ENCODE results near the gene C6orf52. TPM values are rescaled to one million over a fixed set of nuclear protein-coding genes. Genes with fewer than 3 reads are reported as not detected.
A peak's percentile ranks its signal among the peaks of the same experiment; 100 is the strongest.

C6orf52 gene
- total and polyA plus RNA-seq, 9 of the 15 experiments (the other 6 are each of a cell fraction or from before 2014, with no cell fraction given), result 6.7 to 37.0 (median 11.1) TPM

DNA sequence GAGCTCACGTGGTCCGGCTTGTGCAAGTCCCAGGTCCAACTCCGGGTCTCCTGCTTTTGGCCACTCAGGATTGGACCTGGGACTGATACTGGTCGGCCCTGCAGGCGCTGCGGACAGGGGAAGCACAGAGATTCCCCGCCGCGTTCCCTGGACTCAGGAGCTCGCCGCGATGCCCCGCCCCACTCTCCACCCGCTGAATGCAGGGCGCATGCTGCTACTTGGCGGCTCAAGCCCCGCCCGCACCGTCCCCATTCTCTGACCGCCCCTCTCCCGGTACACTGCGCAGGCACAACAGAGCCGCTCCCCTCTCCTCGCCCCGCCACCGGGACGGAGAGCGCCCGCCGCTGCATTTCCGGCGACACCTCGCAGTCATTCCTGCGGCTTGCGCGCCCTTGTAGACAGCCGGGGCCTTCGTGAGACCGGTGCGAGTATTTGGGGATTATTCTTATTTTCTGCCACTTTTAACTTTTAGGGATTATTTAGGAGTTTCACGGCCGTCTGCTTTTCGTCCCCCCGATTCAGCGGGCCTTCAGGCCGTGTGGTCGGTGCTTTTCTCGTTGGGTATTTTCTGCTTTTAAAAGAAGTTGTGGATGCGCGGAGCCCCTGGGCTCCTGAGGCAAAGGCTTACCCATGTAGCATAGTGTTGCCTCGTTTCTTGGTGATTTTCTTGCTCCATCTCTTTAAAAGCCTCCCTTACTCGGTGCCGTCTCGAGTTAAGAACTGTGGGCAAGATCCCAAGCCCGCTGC, 28.6 kb upstream of the C6orf52 start, which contains the start of gene TMEM14C (continued):
- TF ChIP-seq REST (IDR thresholded peaks at IDR 0.05; ENCODE audit: borderline replicate concordance), result peak; percentile 66
- no peak; the same call in 1 of the 2 replicates for TF ChIP-seq REST (CRISPR knock-in tag; IDR thresholded peaks at IDR 0.05; ENCODE audit: low read depth)
- TF ChIP-seq, protein P1, sequence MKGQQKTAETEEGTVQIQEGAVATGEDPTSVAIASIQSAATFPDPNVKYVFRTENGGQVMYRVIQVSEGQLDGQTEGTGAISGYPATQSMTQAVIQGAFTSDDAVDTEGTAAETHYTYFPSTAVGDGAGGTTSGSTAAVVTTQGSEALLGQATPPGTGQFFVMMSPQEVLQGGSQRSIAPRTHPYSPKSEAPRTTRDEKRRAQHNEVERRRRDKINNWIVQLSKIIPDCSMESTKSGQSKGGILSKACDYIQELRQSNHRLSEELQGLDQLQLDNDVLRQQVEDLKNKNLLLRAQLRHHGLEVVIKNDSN (CRISPR knock-in tag; IDR thresholded peaks at IDR 0.05), result peak; percentile 96
- TF ChIP-seq SAP30 (IDR thresholded peaks at IDR 0.05; ENCODE audit: borderline replicate concordance, insufficient read depth, low read depth, low read length, poor library complexity, severe bottlenecking), result peak; percentile 39
- TF ChIP-seq FIP1L1 (IDR thresholded peaks at IDR 0.05; ENCODE audit: low read depth, low read length, poor library complexity, severe bottlenecking), result peak; percentile 61
- TF ChIP-seq SNRNP70 (optimal IDR thresholded peaks at IDR 0.05; ENCODE audit: low read depth, low read length), result no peak
- TF ChIP-seq RBM22 (IDR thresholded peaks at IDR 0.05; ENCODE audit: low read depth, low read length, poor library complexity, severe bottlenecking), result no peak
- TF ChIP-seq ZKSCAN1 (IDR thresholded peaks at IDR 0.05; ENCODE audit: low read depth, low read length), result peak; percentile 40
- TF ChIP-seq ESRRA (IDR thresholded peaks at IDR 0.05; ENCODE audit: borderline replicate concordance, low read depth), result peak; percentile 68; the same call in 1 of the 2 replicates
- TF ChIP-seq EZH2 (IDR thresholded peaks at IDR 0.05; ENCODE audit: borderline replicate concordance, low read depth, low read length), result no peak
- peak; percentile 75 for TF ChIP-seq BRD9 (IDR thresholded peaks at IDR 0.05; ENCODE audit: low read depth, partially characterized antibody)
- TF ChIP-seq HDAC2 (IDR thresholded peaks at IDR 0.05), result no peak; the same call in 1 of the 2 replicates
- TF ChIP-seq KLF6 (CRISPR knock-in tag; IDR thresholded peaks at IDR 0.05; ENCODE audit: borderline replicate concordance), result 0 out of 2 replicates have a peak, but pooled peaks have one; percentile 27
- peak; percentile 87 to 96 for TF ChIP-seq MNT (conservative IDR thresholded peaks at IDR 0.05)
- peak; percentile 98 for TF ChIP-seq ZSCAN29 (IDR thresholded peaks at IDR 0.05)
- TF ChIP-seq MYC (IDR thresholded peaks at IDR 0.05; ENCODE audit: low read depth, low read length), result peak; percentile 97
- no peak for TF ChIP-seq MYC (CRISPR knock-in tag; IDR thresholded peaks at IDR 0.05; ENCODE audit: borderline replicate concordance, low read depth)
- TF ChIP-seq RNF2 (IDR thresholded peaks at IDR 0.05), result peak; percentile 83
